ENCODE results near the gene TMEM147.

Gene TMEM147

GRCh38 chr19:35545001-35545854 lies at the start of gene TMEM147:
TMEM147 (plus strand) TSS chr19:35545626; CDS start chr19:35545740, 114 bp downstream.
- peak; percentile 72 to 89 for DNase-seq

- DNase-seq: no peak
Measured at GRCh38 chr19:35497406-35497805, 48.0 kb upstream of the TMEM147 start.

GRCh38 chr19:35498220-35498619 lies 47.2 kb upstream of the TMEM147 start:
- no peak for DNase-seq

- no peak for DNase-seq
Measured at GRCh38 chr19:35498984-35499527, 46.4 kb upstream of the TMEM147 start.

GRCh38 chr19:35500611-35501010 lies 44.8 kb upstream of the TMEM147 start:
- no peak for DNase-seq

- no peak for DNase-seq
Measured at GRCh38 chr19:35501684-35502083, 43.7 kb upstream of the TMEM147 start.

- DNase-seq: no peak
Measured at GRCh38 chr19:35502751-35503150, 42.7 kb upstream of the TMEM147 start.

GRCh38 chr19:35506011-35506410 lies 39.4 kb upstream of the TMEM147 start:
- DNase-seq: no peak

- no peak for DNase-seq
Measured at GRCh38 chr19:35507561-35507960, 37.9 kb upstream of the TMEM147 start.

- DNase-seq: no peak
Measured at GRCh38 chr19:35508129-35508528, 37.3 kb upstream of the TMEM147 start.

GRCh38 chr19:35509018-35509652 lies 36.3 kb upstream of the TMEM147 start:
- peak in 1 of 2 experiments; percentile 41 for DNase-seq

- peak; percentile 57 to 81 for DNase-seq
Measured at GRCh38 chr19:35509861-35510625, 35.4 kb upstream of the TMEM147 start.

GRCh38 chr19:35510626-35510964 lies 34.8 kb upstream of the TMEM147 start:
- DNase-seq: no peak

GRCh38 chr19:35511337-35511736 lies 34.1 kb upstream of the TMEM147 start:
- no peak for DNase-seq

GRCh38 chr19:35512831-35513627 lies 32.4 kb upstream of the TMEM147 start:
- DNase-seq: no peak

GRCh38 chr19:35513628-35514281 lies 31.7 kb upstream of the TMEM147 start, which contains the start of gene DMKN:
DMKN (minus strand) TSS chr19:35513649; CDS start chr19:35513475, 174 bp downstream.
- no peak for DNase-seq

- DNase-seq: no peak
Measured at GRCh38 chr19:35514282-35514809, 31.1 kb upstream of the TMEM147 start.

GRCh38 chr19:35516310-35516709 lies 29.1 kb upstream of the TMEM147 start:
- no peak for DNase-seq

- DNase-seq: no peak
Measured at GRCh38 chr19:35517342-35517741, 28.1 kb upstream of the TMEM147 start.

- no peak for DNase-seq
Measured at GRCh38 chr19:35518313-35518712, 27.1 kb upstream of the TMEM147 start.

GRCh38 chr19:35519291-35519690 lies 26.1 kb upstream of the TMEM147 start:
- DNase-seq: no peak
